Mesenchymal stem cell (in vitro differentiated cells and primary cell): ENCODE data around the gene CDC42EP4.
A peak's percentile ranks its signal among the peaks of the same experiment; 100 is the strongest.

Experiments
- DNase-seq: peaks from one replicate; pipeline ENCODE4 v3.0.0-alpha.2; 2013
- H2AFZ ChIP-seq: one replicate; pipeline ENCODE4 v1.6.1; 2013; ENCODE audit warnings: low read depth, mild to moderate bottlenecking, control low read depth, inconsistent platforms, low read length, moderate library complexity
- H2AK5ac ChIP-seq: 2 replicates; pipeline ENCODE4 v1.6.1; 2013; ENCODE audit warnings: low read length, moderate library complexity, mild to moderate bottlenecking, inconsistent platforms; ENCODE audit not compliant: severe bottlenecking
- H2BK120ac ChIP-seq: one replicate; pipeline ENCODE4 v1.6.1; 2013; ENCODE audit warnings: low read depth, mild to moderate bottlenecking, inconsistent platforms, low read length, moderate library complexity
- H2BK12ac ChIP-seq, 2 experiments: one replicate each; pipeline ENCODE4 v1.6.1; 2013; ENCODE audit warnings: inconsistent platforms in 2 of 2, low read length in 2 of 2, mild to moderate bottlenecking in 2 of 2, moderate library complexity in 2 of 2, control low read depth in 1 of 2
- H2BK15ac ChIP-seq: one replicate; pipeline ENCODE4 v1.6.1; 2013; ENCODE audit warnings: mild to moderate bottlenecking, low read depth, inconsistent platforms; ENCODE audit not compliant: poor library complexity, severe bottlenecking
- H2BK5ac ChIP-seq: 2 replicates; pipeline ENCODE4 v1.6.1; 2013; ENCODE audit warnings: low read depth, mild to moderate bottlenecking, low read length, control low read depth, inconsistent platforms; ENCODE audit not compliant: poor library complexity, severe bottlenecking
- H3K14ac ChIP-seq, 2 experiments: one replicate each; pipeline ENCODE4 v1.6.1; 2013; ENCODE audit warnings: inconsistent platforms in 2 of 2, low read length in 2 of 2, control low read depth in 1 of 2, mild to moderate bottlenecking in 1 of 2, moderate library complexity in 1 of 2
- H3K18ac ChIP-seq, 2 experiments: one replicate each; pipeline ENCODE4 v1.6.1; 2013; ENCODE audit warnings: inconsistent platforms in 2 of 2, low read length in 2 of 2, control low read depth in 1 of 2, low read depth in 1 of 2, mild to moderate bottlenecking in 1 of 2
- H3K23ac ChIP-seq, 2 experiments: one replicate each; pipeline ENCODE4 v1.6.1; 2013; ENCODE audit warnings: inconsistent platforms in 2 of 2, low read length in 2 of 2, mild to moderate bottlenecking in 2 of 2, moderate library complexity in 2 of 2, control low read depth in 1 of 2
- H3K27ac ChIP-seq: 2 replicates; pipeline ENCODE4 v1.5.1; 2013; ENCODE audit warnings: mild to moderate bottlenecking, moderate library complexity, low read length, control low read depth, inconsistent platforms; ENCODE audit not compliant: poor library complexity, severe bottlenecking
- H3K27me3 ChIP-seq, 2 experiments: 2 replicates each; pipeline versions ENCODE4 v1.6.1 to v1.7.0; 2013; ENCODE audit warnings: low read length in 2 of 2, mild to moderate bottlenecking in 2 of 2, moderate library complexity in 2 of 2, control low read depth in 1 of 2, inconsistent platforms in 1 of 2; ENCODE audit not compliant: control insufficient read depth in 1 of 2, insufficient read depth in 1 of 2
- H3K36me3 ChIP-seq, 2 experiments: 2 replicates each; pipeline versions ENCODE4 v1.6.1 to v1.7.0; 2013; ENCODE audit warnings: low read length in 2 of 2, control low read depth in 1 of 2, inconsistent platforms in 1 of 2, low read depth in 1 of 2, mild to moderate bottlenecking in 1 of 2; ENCODE audit not compliant: insufficient read depth in 2 of 2, control insufficient read depth in 1 of 2
- H3K4ac ChIP-seq, 2 experiments: one replicate each; pipeline ENCODE4 v1.6.1; 2013; ENCODE audit warnings: inconsistent platforms in 2 of 2, low read length in 2 of 2, mild to moderate bottlenecking in 2 of 2, moderate library complexity in 2 of 2, control low read depth in 1 of 2, low read depth in 1 of 2
- H3K4me1 ChIP-seq: 2 replicates; pipeline ENCODE4 v1.6.1; 2013; ENCODE audit warnings: low read depth, low read length, control low read depth; ENCODE audit not compliant: control insufficient read depth, insufficient read depth
- H3K4me2 ChIP-seq: 2 replicates; pipeline ENCODE4 v1.6.1; 2013; ENCODE audit warnings: low read length, mild to moderate bottlenecking, inconsistent platforms; ENCODE audit not compliant: poor library complexity, severe bottlenecking
- H3K4me3 ChIP-seq, 2 experiments: 2 replicates each; pipeline versions ENCODE4 v1.5.1 to v1.7.0; 2013; ENCODE audit warnings: low read length in 2 of 2, mild to moderate bottlenecking in 2 of 2, control low read depth in 1 of 2, low read depth in 1 of 2; ENCODE audit not compliant: insufficient read depth in 1 of 2
- H3K79me1 ChIP-seq: replicated peaks from 2 replicates; pipeline ENCODE4 v1.6.1; 2013; ENCODE audit warnings: mild to moderate bottlenecking, control low read depth, low read length, inconsistent platforms; ENCODE audit not compliant: poor library complexity, severe bottlenecking
- H3K9ac ChIP-seq: 2 replicates; pipeline ENCODE4 v1.7.0; 2013; ENCODE audit warnings: mild to moderate bottlenecking, low read length, moderate library complexity
- H3K9me3 ChIP-seq: 2 replicates; pipeline ENCODE4 v1.7.0; 2013; ENCODE audit warnings: mild to moderate bottlenecking, low read length; ENCODE audit not compliant: control insufficient read depth
- H4K8ac ChIP-seq: one replicate; pipeline ENCODE4 v1.6.1; 2013; ENCODE audit warnings: inconsistent platforms, mild to moderate bottlenecking, low read length, moderate library complexity
- H4K91ac ChIP-seq: one replicate; pipeline ENCODE4 v1.6.1; 2013; ENCODE audit warnings: mild to moderate bottlenecking, low read length, inconsistent platforms
- WGBS: methylation state at CpG from one replicate; pipeline ENCODE4 v1.1.7; 2013; ENCODE audit warnings: mixed read lengths; 5-methylcytosine and 5-hydroxymethylcytosine counted together

CDC42EP4 gene

GRCh38 chr17:73289549-73290254 lies 22.1 kb downstream of the CDC42EP4 start:
- no peak overlapping the region for H3K14ac ChIP-seq
- peaks cover 16 to 30% of the 10 kb centered on the region in 2 experiments for H3K36me3 ChIP-seq
- no peak overlapping the region for H2AFZ ChIP-seq
- H2AK5ac ChIP-seq = no peak overlapping the region
- no peak overlapping the region for H3K27ac ChIP-seq
- H3K18ac ChIP-seq = peak overlapping the region in 1 of 2 experiments; percentile 24
- H3K4me3 ChIP-seq = peak overlapping the region in 1 of 2 experiments; percentile 25
- H3K23ac ChIP-seq = no peak overlapping the region
- 89% methylated on average over 7 of the region's 7 CpGs for WGBS
- H3K9ac ChIP-seq = peak overlapping the region; percentile 49
- H2BK120ac ChIP-seq = no peak overlapping the region
- H4K91ac ChIP-seq = no peak overlapping the region
- no peaks in the 10 kb centered on the region for H3K9me3 ChIP-seq
- peaks cover 34% of the 10 kb centered on the region for H3K79me1 ChIP-seq
- no peak for DNase-seq
- no peak overlapping the region for H3K4me2 ChIP-seq
- peaks cover 53% of the 10 kb centered on the region for H3K4me1 ChIP-seq
- H3K4ac ChIP-seq = no peak overlapping the region
- H2BK5ac ChIP-seq = no peak overlapping the region
- no peaks in the 10 kb centered on the region for H3K27me3 ChIP-seq
- H2BK15ac ChIP-seq = no peak overlapping the region
- H4K8ac ChIP-seq = no peak overlapping the region
- peak overlapping the region in 1 of 2 experiments; percentile 29 for H2BK12ac ChIP-seq

GRCh38 chr17:73288534-73289302 lies 23.1 kb downstream of the CDC42EP4 start:
- Histone ChIP-seq H3K4me3 (no peak overlapping the region), H2BK120ac (no peak overlapping the region), H3K18ac (no peak overlapping the region), H4K91ac (no peak overlapping the region), H3K9me3 (no peaks in the 10 kb centered on the region), H3K27ac (no peak overlapping the region), H3K4ac (no peak overlapping the region), H3K23ac (no peak overlapping the region), H4K8ac (no peak overlapping the region), H2AFZ (no peak overlapping the region), H3K4me1 (peaks cover 49% of the 10 kb centered on the region), H3K79me1 (peaks cover 39% of the 10 kb centered on the region), H3K36me3 (peaks cover 26 to 37% of the 10 kb centered on the region in 2 experiments), H2BK5ac (no peak overlapping the region), H2BK15ac (no peak overlapping the region), H2BK12ac (peak overlapping the region in 1 of 2 experiments; percentile 15), H3K9ac (peak overlapping the region; percentile 26), H2AK5ac (no peak overlapping the region), H3K4me2 (no peak overlapping the region), H3K14ac (no peak overlapping the region), H3K27me3 (no peaks in the 10 kb centered on the region)
- 87% methylated on average over 19 of the region's 19 CpGs for WGBS
- no peak for DNase-seq

- no peak overlapping the region for H2AK5ac ChIP-seq
- H3K9ac ChIP-seq = peak overlapping the region; percentile 24
- 96% methylated on average over 8 of the region's 8 CpGs for WGBS
- peaks cover 52% of the 10 kb centered on the region for H3K79me1 ChIP-seq
- H3K4me2 ChIP-seq = no peak overlapping the region
- H3K18ac ChIP-seq = no peak overlapping the region
- peaks cover 41 to 49% of the 10 kb centered on the region in 2 experiments for H3K36me3 ChIP-seq
- no peak overlapping the region for H4K91ac ChIP-seq
- H3K23ac ChIP-seq = no peak overlapping the region
- H2BK5ac ChIP-seq = no peak overlapping the region
- H2BK12ac ChIP-seq = peak overlapping the region in 1 of 2 experiments; percentile 7
- H2BK15ac ChIP-seq = peak overlapping the region; percentile 12
- H2BK120ac ChIP-seq = no peak overlapping the region
- no peak for DNase-seq
- H4K8ac ChIP-seq = no peak overlapping the region
- no peak overlapping the region for H3K4me3 ChIP-seq
- H3K27me3 ChIP-seq = no peaks in the 10 kb centered on the region
- no peak overlapping the region for H3K4ac ChIP-seq
- H2AFZ ChIP-seq = no peak overlapping the region
- H3K27ac ChIP-seq = no peak overlapping the region
- H3K14ac ChIP-seq = no peak overlapping the region
- no peaks in the 10 kb centered on the region for H3K9me3 ChIP-seq
- H3K4me1 ChIP-seq = peaks cover 35% of the 10 kb centered on the region
These were observed 24.9 kb downstream of the CDC42EP4 start for GRCh38 chr17:73286863-73287296.
